HL-60/S4 treated with retinoic acid at 250 ng/mL for 4 days and 3 days (cell line): Measurements from ENCODE around the gene VWC2L.

ENCODE experiments used
- in situ Hi-C: fragments of 300-500 bp; cut with MboI; formaldehyde crosslinking; loops from 2 replicates; pipeline ENCODE4 v1.7.0; 2022; ENCODE audit warnings: low sequenced_read_pairs

The VWC2L gene

DNA sequence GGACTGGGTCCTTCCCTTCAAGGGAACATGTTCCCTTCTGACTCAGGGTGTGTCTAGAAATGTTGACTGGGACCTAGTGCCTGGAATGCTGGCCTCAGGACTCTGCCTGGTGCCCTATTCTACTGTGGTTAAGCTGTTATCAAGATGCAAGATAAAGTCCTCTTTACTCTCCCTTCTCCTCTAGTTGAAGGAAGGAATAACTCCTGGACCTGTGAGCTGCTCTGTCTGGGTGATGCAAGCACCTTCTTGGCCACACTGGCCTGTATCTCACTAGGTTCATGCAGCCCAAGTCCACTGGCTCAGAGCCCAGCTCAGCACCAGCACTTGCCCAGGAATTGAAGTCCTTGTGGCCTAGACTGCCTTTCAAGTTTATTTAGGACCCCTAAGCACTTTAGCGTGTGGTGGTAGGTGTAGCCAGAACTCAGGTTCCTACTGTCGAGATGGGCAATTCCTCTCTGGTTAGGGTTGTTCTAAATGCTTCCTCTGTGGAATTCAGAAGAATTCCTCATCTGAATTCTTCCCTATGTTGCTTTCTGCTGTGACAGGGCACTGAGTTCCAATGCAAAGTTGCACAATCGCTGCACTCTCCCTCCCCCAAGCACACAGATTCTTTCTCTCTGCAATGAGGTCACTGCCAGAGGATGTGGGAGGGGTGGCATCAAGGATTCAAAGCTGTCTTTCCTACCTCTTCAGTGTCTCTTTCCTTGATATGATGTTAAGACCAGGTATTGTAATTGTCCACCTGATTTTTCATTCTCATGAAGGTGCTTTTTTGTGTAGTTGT, 54.7 kb downstream of the VWC2L start:
- in situ Hi-C loops: no loop called here

GRCh38 chr2:214469728-214470127, 58.9 kb downstream of the VWC2L start:
- in situ Hi-C loops: no loop called here

DNA sequence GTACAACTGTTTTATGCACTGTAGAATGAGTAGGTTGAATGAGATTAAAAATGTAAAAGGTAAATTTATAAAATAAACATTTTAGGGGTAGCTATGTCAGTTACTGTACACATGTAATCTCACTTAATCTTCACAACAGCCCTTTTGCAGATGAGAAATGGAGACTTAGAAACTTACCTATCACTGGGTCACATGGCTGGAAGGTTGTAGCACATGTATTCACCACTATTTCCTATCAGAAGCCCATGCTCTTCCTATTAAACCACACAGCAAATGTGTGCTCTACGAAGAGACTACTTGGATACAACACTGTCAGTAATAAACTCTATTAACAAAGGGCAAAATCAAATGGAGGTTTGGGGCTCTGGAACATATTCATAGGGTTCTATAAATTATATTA, 60.5 kb downstream of the VWC2L start:
- in situ Hi-C loops: no loop called here

GRCh38 chr2:214471990-214472389, 61.1 kb downstream of the VWC2L start:
- in situ Hi-C loops: no loop called here

DNA sequence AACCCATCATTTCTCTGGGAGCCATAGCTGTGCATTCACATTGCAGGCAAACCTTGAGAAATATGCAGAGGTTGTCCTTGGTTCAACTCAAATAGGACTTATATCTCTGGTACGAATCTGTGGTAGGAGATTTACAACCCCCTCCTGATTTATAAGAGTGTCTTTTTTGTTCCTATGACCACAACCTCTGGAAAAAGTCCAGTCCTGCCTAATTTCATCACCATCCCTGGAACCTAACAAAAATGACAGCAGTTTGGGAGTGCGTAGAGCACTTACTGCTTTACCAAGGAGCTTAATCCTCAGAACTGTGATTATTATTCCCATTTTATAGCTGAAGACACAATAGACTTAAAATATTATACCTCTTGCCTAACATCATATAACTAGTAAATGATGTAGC, 66.5 kb downstream of the VWC2L start:
- in situ Hi-C loops: no loop called here

- in situ Hi-C loops: no loop called here
Measured at GRCh38 chr2:214481204-214481603, 70.3 kb downstream of the VWC2L start.

GRCh38 chr2:214482728-214483127, 71.9 kb downstream of the VWC2L start:
- in situ Hi-C loops: no loop called here

DNA sequence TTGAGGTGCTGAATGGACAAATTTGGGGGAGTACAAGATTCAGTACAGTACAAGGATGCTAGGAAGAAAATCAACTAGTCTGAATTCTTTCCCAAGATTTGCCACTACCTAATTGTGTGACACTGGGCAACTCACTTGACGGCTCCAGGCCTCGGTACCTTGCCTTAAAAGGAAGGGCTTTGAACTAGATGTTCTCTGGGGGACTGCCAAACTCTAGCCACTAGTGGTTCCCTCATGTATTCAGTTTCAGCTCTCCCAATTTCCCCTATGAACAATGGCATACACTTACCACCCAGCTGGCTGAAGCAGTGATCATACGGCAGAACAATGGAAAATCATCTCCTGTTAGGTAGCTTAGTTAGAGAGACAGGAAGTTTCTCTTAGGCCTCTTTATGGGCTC, 73.4 kb downstream of the VWC2L start:
- in situ Hi-C loops: no loop called here

- in situ Hi-C loops: no loop called here
Measured at GRCh38 chr2:214484701-214485100, 73.8 kb downstream of the VWC2L start.

GRCh38 chr2:214489181-214489580, 78.3 kb downstream of the VWC2L start:
- in situ Hi-C loops: no loop called here

DNA sequence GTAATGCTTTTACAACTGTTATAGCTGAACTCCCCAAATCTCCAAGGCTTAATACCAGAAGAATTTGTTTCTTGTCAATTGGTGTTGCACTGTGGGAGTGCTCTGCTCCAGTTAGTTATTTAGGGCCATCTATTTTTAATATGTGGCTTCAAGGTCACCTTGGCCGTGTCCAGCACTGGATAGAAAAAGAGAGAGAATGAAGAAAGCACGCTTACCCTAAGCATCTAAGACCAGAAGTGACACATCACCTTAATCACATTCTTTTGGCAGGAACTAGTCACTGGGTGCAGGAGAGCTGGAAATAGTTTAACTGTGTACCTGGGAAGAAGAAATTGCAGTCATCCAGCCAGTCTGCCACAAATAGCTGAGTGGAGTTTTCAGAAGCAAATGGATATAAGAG, 78.8 kb downstream of the VWC2L start:
- in situ Hi-C loops: no loop called here

GRCh38 chr2:214492152-214492551, 81.3 kb downstream of the VWC2L start:
- in situ Hi-C loops: no loop called here

- in situ Hi-C loops: no loop called here
Measured at GRCh38 chr2:214492608-214493007, 81.8 kb downstream of the VWC2L start.

DNA sequence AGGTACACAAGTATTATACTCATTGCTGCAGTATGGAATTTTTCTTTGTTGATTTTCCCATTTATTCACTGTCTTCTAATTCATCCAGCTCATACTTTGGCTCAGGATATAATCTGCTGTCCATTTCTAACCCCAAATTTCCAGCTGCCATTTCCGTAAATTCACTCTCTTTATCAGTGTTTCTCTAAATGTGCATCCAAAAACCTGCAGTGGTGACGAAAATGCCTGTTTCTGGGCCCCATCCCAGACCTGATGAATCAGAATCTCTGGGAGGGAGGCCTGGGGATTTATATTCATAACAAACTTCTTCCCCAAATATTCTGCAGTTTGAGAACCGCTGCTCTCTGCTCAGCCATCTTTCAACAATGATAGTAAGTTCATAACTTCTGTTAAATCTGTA, 86.6 kb downstream of the VWC2L start:
- in situ Hi-C loops: no loop called here

GRCh38 chr2:214503568-214503967, 92.7 kb downstream of the VWC2L start:
- in situ Hi-C loops: no loop called here

GRCh38 chr2:214504599-214505376, 93.9 kb downstream of the VWC2L start:
- in situ Hi-C loops: no loop called here

DNA sequence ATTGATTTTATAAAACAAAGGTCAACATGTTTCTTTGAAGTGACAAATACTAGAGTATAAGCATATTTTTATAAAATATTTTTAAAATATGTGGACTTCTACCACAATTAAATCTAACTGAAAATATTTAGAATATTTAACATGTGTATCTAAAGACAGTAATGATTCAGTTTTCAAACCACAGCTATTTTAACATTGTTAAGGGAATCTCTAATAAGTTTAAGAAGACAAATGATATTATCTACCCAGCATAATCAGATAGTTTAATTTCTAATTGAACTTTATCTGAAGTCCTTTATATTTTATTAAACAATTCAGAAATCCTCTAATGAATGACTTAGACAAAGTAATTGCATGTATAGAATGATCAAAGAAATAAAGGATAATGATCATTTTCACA, 96.2 kb downstream of the VWC2L start:
- in situ Hi-C loops: no loop called here

DNA sequence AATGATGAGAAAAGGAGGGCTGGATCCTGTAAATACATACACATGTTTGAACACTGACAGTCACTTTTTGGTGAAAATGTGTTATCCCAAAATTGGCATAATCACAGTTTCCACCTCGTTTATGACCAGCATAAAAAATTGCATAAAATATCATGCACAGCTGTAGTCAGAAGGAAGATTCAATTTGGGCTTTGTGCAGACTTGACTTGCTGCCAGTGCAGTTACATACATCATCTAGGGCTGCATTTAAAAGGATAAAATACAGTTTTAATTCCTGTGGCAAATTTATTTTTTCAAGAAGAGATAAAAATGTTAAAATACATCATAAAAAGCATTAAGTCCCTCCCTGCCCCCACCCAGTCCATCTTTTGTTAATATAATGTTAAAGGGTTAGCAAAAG, 103.8 kb downstream of the VWC2L start:
- in situ Hi-C loops: no loop called here

DNA sequence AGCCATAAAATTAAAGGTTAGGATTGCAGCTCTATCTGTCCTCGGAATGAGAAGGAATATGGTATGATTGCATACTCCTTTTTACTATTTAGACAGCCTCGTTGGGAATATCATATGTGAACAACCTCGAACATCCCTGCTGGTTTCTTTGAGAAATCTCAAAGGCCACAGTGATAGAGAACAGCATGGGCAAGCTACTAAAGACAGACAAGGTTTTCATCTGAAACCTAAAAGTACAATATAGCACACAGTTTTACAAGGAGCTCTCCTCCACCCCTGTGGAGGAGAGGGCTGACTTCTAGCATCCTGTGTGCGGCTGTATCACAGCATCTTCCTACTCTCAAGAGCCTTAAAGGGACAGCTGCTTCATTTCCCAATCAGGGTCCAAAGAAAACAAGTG, 104.3 kb downstream of the VWC2L start:
- in situ Hi-C loops: no loop called here

DNA sequence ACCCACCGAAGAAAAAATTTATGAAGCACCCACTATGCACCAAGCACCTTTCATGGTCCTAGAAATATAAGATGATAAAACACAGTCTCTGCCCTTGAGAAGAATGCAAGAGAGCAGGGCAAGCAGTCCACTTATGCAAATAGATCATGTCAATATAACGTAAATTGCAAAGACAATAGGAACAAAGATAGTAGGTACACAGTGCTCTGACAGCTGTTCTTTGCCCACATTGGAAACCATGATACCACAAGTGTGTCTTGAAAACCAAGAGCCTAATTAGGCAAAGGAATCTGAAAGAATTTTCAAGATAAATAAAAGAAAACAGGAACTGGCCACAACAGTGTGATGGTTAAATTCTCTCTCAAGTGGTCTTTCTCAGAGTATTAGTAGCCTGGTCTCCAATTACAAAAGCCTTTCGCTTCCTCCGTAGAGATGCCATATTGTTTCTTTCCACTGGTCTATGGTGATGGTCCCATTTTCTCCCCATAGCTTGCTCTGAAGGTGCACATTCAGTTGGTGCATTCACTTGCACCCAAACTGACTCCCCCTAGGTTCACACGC, 108.5 kb downstream of the VWC2L start:
- in situ Hi-C loops: no loop called here

GRCh38 chr2:214529021-214529420, 118.2 kb downstream of the VWC2L start:
- in situ Hi-C loops: no loop called here

DNA sequence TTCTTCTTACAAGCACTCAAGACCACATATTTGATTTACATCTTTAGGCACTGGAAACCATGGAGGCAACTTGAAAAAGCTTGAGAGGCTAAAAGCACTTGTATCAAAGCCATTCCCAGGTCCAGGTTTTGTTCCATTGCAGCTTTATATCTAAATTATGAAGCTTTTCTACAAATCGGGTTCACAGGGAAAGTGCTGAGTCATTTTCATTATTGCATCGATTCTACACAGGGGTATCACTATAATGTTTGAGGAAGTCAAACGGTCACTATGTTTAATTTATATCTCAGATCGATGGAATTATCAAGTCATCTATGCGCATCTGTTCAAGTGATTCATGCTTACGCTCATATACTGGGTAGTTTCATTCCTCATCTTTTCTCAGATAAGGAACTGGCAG, 118.7 kb downstream of the VWC2L start:
- in situ Hi-C loops: no loop called here
